HEK293 (cell line): ENCODE data around the gene BBOF1.
A peak's percentile ranks its signal among the peaks of the same experiment; 100 is the strongest.

Experiments
- ATF2 ChIP-seq: fragments of 450-650 bp; formaldehyde crosslinking; IDR thresholded peaks from 2 replicates; pipeline ENCODE4 v1.5.1; 2016; ENCODE audit warnings: missing biosample characterization, missing genetic modification characterization, low read depth
- BCL11A ChIP-seq: fragments of 450-650 bp; formaldehyde crosslinking; IDR thresholded peaks from 2 replicates; pipeline ENCODE4 v1.5.1; 2016; ENCODE audit warnings: low read depth, missing biosample characterization, missing genetic modification characterization
- KLF1 ChIP-seq: fragments of 450-650 bp; formaldehyde crosslinking; IDR thresholded peaks from 2 replicates; pipeline ENCODE4 v1.5.1; 2016; ENCODE audit warnings: missing biosample characterization, missing genetic modification characterization
- SALL2 ChIP-seq: fragments of 450-650 bp; formaldehyde crosslinking; IDR thresholded peaks from 2 replicates; pipeline ENCODE4 v1.5.0; 2017; ENCODE audit warnings: missing biosample characterization, mild to moderate bottlenecking, missing genetic modification characterization, borderline replicate concordance
- SETDB1 ChIP-seq: IDR thresholded peaks from one replicate; pipeline ENCODE4 v1.6.1; 2017; ENCODE audit warnings: mild to moderate bottlenecking, low read length, moderate library complexity, mixed read lengths; ENCODE audit not compliant: insufficient read length
- SP3 ChIP-seq: fragments of 450-650 bp; formaldehyde crosslinking; IDR thresholded peaks from 2 replicates; pipeline ENCODE4 v1.5.1; 2016; ENCODE audit warnings: missing biosample characterization, missing genetic modification characterization
- YY2 ChIP-seq: fragments of 450-650 bp; formaldehyde crosslinking; IDR thresholded peaks from 2 replicates; pipeline ENCODE4 v1.5.1; 2016; ENCODE audit warnings: missing biosample characterization, missing genetic modification characterization
- ZBTB1 ChIP-seq: fragments of 450-650 bp; formaldehyde crosslinking; IDR thresholded peaks from 2 replicates; pipeline ENCODE4 v1.5.1; 2016; ENCODE audit warnings: missing biosample characterization, missing genetic modification characterization
- ZBTB6 ChIP-seq: fragments of 450-650 bp; formaldehyde crosslinking; IDR thresholded peaks from 2 replicates; pipeline ENCODE4 v1.5.1; 2017; ENCODE audit warnings: missing biosample characterization, missing genetic modification characterization
- ZBTB7A ChIP-seq: fragments of 450-650 bp; formaldehyde crosslinking; IDR thresholded peaks from 2 replicates; pipeline ENCODE4 v1.5.1; 2016; ENCODE audit warnings: low read depth, missing biosample characterization, missing genetic modification characterization
- ZFP3 ChIP-seq: fragments of 450-650 bp; formaldehyde crosslinking; IDR thresholded peaks from 2 replicates; pipeline ENCODE4 v1.5.1; 2016; ENCODE audit warnings: low read depth, missing biosample characterization, missing genetic modification characterization
- ZNF175 ChIP-seq: fragments of 450-650 bp; formaldehyde crosslinking; IDR thresholded peaks from 2 replicates; pipeline ENCODE4 v1.5.1; 2016; ENCODE audit warnings: missing biosample characterization, missing genetic modification characterization
- ZNF221 ChIP-seq: fragments of 450-650 bp; formaldehyde crosslinking; IDR thresholded peaks from 2 replicates; pipeline ENCODE4 v1.5.1; 2017; ENCODE audit warnings: missing biosample characterization, missing genetic modification characterization, borderline replicate concordance
- ZNF398 ChIP-seq: fragments of 450-650 bp; formaldehyde crosslinking; IDR thresholded peaks from 2 replicates; pipeline ENCODE4 v1.5.1; 2017; ENCODE audit warnings: missing biosample characterization, missing genetic modification characterization
- ZNF48 ChIP-seq: fragments of 450-650 bp; formaldehyde crosslinking; IDR thresholded peaks from 2 replicates; pipeline ENCODE4 v1.5.1; 2016; ENCODE audit warnings: missing biosample characterization, missing genetic modification characterization
- ZNF654 ChIP-seq: fragments of 450-650 bp; formaldehyde crosslinking; IDR thresholded peaks from 2 replicates; pipeline ENCODE4 v1.5.1; 2016; ENCODE audit warnings: low read depth, missing biosample characterization, missing genetic modification characterization
- ZNF776 ChIP-seq: fragments of 450-650 bp; formaldehyde crosslinking; IDR thresholded peaks from 2 replicates; pipeline ENCODE4 v1.5.0; 2017; ENCODE audit warnings: missing biosample characterization, missing genetic modification characterization, borderline replicate concordance
- ZNF785 ChIP-seq: fragments of 450-650 bp; formaldehyde crosslinking; IDR thresholded peaks from 2 replicates; pipeline ENCODE4 v1.5.1; 2016; ENCODE audit warnings: missing biosample characterization, missing genetic modification characterization
- ZSCAN23 ChIP-seq: fragments of 450-650 bp; formaldehyde crosslinking; IDR thresholded peaks from 2 replicates; pipeline ENCODE4 v1.5.1; 2016; ENCODE audit warnings: missing biosample characterization, missing genetic modification characterization
- TF ChIP-seq, protein P1 (sequence below): fragments of 450-650 bp; formaldehyde crosslinking; IDR thresholded peaks from 2 replicates; pipeline ENCODE4 v1.5.1; 2016; ENCODE audit warnings: missing biosample characterization, missing genetic modification characterization, borderline replicate concordance
- TF ChIP-seq, protein P2 (sequence below): fragments of 450-650 bp; formaldehyde crosslinking; IDR thresholded peaks from 2 replicates; pipeline ENCODE4 v1.5.1; 2016; ENCODE audit warnings: missing biosample characterization, missing genetic modification characterization
- TF ChIP-seq, protein P3 (sequence below): fragments of 450-650 bp; formaldehyde crosslinking; IDR thresholded peaks from 2 replicates; pipeline ENCODE4 v1.5.1; 2016; ENCODE audit warnings: missing biosample characterization, missing genetic modification characterization
- TF ChIP-seq, protein P4 (sequence below): fragments of 450-650 bp; formaldehyde crosslinking; IDR thresholded peaks from 2 replicates; pipeline ENCODE4 v1.5.1; 2016; ENCODE audit warnings: missing biosample characterization, missing genetic modification characterization
- TF ChIP-seq, protein P5 (sequence below): fragments of 450-650 bp; formaldehyde crosslinking; IDR thresholded peaks from 2 replicates; pipeline ENCODE4 v1.5.1; 2016; ENCODE audit warnings: missing biosample characterization, missing genetic modification characterization

Gene BBOF1

GRCh38 chr14:74085047-74085637 is 66.0 kb downstream of the BBOF1 start (continued):
- TF ChIP-seq, protein P1, sequence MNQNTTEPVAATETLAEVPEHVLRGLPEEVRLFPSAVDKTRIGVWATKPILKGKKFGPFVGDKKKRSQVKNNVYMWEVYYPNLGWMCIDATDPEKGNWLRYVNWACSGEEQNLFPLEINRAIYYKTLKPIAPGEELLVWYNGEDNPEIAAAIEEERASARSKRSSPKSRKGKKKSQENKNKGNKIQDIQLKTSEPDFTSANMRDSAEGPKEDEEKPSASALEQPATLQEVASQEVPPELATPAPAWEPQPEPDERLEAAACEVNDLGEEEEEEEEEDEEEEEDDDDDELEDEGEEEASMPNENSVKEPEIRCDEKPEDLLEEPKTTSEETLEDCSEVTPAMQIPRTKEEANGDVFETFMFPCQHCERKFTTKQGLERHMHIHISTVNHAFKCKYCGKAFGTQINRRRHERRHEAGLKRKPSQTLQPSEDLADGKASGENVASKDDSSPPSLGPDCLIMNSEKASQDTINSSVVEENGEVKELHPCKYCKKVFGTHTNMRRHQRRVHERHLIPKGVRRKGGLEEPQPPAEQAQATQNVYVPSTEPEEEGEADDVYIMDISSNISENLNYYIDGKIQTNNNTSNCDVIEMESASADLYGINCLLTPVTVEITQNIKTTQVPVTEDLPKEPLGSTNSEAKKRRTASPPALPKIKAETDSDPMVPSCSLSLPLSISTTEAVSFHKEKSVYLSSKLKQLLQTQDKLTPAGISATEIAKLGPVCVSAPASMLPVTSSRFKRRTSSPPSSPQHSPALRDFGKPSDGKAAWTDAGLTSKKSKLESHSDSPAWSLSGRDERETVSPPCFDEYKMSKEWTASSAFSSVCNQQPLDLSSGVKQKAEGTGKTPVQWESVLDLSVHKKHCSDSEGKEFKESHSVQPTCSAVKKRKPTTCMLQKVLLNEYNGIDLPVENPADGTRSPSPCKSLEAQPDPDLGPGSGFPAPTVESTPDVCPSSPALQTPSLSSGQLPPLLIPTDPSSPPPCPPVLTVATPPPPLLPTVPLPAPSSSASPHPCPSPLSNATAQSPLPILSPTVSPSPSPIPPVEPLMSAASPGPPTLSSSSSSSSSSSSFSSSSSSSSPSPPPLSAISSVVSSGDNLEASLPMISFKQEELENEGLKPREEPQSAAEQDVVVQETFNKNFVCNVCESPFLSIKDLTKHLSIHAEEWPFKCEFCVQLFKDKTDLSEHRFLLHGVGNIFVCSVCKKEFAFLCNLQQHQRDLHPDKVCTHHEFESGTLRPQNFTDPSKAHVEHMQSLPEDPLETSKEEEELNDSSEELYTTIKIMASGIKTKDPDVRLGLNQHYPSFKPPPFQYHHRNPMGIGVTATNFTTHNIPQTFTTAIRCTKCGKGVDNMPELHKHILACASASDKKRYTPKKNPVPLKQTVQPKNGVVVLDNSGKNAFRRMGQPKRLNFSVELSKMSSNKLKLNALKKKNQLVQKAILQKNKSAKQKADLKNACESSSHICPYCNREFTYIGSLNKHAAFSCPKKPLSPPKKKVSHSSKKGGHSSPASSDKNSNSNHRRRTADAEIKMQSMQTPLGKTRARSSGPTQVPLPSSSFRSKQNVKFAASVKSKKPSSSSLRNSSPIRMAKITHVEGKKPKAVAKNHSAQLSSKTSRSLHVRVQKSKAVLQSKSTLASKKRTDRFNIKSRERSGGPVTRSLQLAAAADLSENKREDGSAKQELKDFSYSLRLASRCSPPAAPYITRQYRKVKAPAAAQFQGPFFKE (tag by site-specific recombination), result no peak
- no peak for TF ChIP-seq ZBTB7A
- TF ChIP-seq KLF1, result no peak
- TF ChIP-seq, protein P2, sequence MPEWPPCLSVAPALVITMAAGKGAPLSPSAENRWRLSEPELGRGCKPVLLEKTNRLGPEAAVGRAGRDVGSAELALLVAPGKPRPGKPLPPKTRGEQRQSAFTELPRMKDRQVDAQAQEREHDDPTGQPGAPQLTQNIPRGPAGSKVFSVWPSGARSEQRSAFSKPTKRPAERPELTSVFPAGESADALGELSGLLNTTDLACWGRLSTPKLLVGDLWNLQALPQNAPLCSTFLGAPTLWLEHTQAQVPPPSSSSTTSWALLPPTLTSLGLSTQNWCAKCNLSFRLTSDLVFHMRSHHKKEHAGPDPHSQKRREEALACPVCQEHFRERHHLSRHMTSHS (tag by site-specific recombination), result no peak
- TF ChIP-seq, protein P3, sequence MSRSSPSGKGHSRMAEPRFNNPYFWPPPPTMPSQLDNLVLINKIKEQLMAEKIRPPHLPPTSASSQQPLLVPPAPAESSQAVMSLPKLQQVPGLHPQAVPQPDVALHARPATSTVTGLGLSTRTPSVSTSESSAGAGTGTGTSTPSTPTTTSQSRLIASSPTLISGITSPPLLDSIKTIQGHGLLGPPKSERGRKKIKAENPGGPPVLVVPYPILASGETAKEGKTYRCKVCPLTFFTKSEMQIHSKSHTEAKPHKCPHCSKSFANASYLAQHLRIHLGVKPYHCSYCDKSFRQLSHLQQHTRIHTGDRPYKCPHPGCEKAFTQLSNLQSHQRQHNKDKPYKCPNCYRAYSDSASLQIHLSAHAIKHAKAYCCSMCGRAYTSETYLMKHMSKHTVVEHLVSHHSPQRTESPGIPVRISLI (tag by site-specific recombination), result no peak
- TF ChIP-seq, protein P4, sequence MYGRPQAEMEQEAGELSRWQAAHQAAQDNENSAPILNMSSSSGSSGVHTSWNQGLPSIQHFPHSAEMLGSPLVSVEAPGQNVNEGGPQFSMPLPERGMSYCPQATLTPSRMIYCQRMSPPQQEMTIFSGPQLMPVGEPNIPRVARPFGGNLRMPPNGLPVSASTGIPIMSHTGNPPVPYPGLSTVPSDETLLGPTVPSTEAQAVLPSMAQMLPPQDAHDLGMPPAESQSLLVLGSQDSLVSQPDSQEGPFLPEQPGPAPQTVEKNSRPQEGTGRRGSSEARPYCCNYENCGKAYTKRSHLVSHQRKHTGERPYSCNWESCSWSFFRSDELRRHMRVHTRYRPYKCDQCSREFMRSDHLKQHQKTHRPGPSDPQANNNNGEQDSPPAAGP (tag by site-specific recombination), result 0 out of 2 replicates have a peak, but pooled peaks have one; percentile 49
- no peak for TF ChIP-seq ZNF175 (tag by site-specific recombination)
- TF ChIP-seq ZBTB6 (tag by site-specific recombination), result no peak
- no peak for TF ChIP-seq ZNF785
- TF ChIP-seq ZFP3 (tag by site-specific recombination), result no peak
- TF ChIP-seq, protein P5, sequence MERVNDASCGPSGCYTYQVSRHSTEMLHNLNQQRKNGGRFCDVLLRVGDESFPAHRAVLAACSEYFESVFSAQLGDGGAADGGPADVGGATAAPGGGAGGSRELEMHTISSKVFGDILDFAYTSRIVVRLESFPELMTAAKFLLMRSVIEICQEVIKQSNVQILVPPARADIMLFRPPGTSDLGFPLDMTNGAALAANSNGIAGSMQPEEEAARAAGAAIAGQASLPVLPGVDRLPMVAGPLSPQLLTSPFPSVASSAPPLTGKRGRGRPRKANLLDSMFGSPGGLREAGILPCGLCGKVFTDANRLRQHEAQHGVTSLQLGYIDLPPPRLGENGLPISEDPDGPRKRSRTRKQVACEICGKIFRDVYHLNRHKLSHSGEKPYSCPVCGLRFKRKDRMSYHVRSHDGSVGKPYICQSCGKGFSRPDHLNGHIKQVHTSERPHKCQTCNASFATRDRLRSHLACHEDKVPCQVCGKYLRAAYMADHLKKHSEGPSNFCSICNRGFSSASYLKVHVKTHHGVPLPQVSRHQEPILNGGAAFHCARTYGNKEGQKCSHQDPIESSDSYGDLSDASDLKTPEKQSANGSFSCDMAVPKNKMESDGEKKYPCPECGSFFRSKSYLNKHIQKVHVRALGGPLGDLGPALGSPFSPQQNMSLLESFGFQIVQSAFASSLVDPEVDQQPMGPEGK, result no peak
- TF ChIP-seq ATF2 (tag by site-specific recombination), result no peak
- TF ChIP-seq YY2 (tag by site-specific recombination), result no peak
- no peak for TF ChIP-seq ZNF398 (tag by site-specific recombination)
- no peak for TF ChIP-seq SP3 (tag by site-specific recombination)
- TF ChIP-seq ZNF654 (tag by site-specific recombination), result 0 out of 2 replicates have a peak, but pooled peaks have one; percentile 8
- TF ChIP-seq ZNF48, result no peak
- no peak for TF ChIP-seq ZNF221 (tag by site-specific recombination)
- no peak for TF ChIP-seq BCL11A (tag by site-specific recombination)
- TF ChIP-seq ZNF776 (tag by site-specific recombination), result no peak
- no peak for TF ChIP-seq SETDB1
- no peak for TF ChIP-seq SALL2 (tag by site-specific recombination)
- no peak for TF ChIP-seq ZSCAN23 (tag by site-specific recombination)
- no peak for TF ChIP-seq ZBTB1
